SJSA1 (cell line): Measurements from ENCODE around the gene EPB41L4A. TPM values are rescaled to one million over a fixed set of nuclear protein-coding genes. Genes with fewer than 3 reads are reported as not detected.

Experiments
- DNase-seq, 2 experiments: peaks; one replicate each; pipeline ENCODE4 v3.0.0-alpha.2; 2015 to 2020; ENCODE audit warnings: low spot score in 2 of 2, low read depth in 1 of 2
- H3K27ac ChIP-seq: fragments of 250-450 bp; sonication (Bioruptor Pico); 2 replicates; pipeline ENCODE4 v1.5.1; 2020; ENCODE audit warnings: mild to moderate bottlenecking, moderate library complexity
- H3K27me3 ChIP-seq: fragments of 250-450 bp; sonication (Bioruptor Pico); replicated peaks from 2 replicates; pipeline ENCODE4 v1.5.1; 2020; ENCODE audit warnings: mild to moderate bottlenecking, moderate library complexity
- H3K36me3 ChIP-seq: fragments of 250-450 bp; sonication (Bioruptor Pico); 2 replicates; pipeline ENCODE4 v1.5.1; 2020; ENCODE audit warnings: mild to moderate bottlenecking
- H3K4me1 ChIP-seq: fragments of 250-450 bp; sonication (Bioruptor Pico); replicated peaks from 2 replicates; pipeline ENCODE4 v1.6.1; 2021; ENCODE audit warnings: mild to moderate bottlenecking
- H3K4me3 ChIP-seq: fragments of 250-450 bp; sonication (Bioruptor Pico); 2 replicates; pipeline ENCODE4 v1.5.1; 2020; ENCODE audit warnings: mild to moderate bottlenecking
- H3K9me3 ChIP-seq: fragments of 250-450 bp; sonication (Bioruptor Pico); replicated peaks from 2 replicates; pipeline ENCODE4 v1.5.1; 2020; ENCODE audit warnings: mild to moderate bottlenecking
- total RNA-seq: library from RNA; depleted of rRNA; stranded (reverse); fragments of >200 nt; shearing (Covaris generic); gene quantifications from 2 replicates; pipeline ENCODE4 v1.2.3, GENCODE V29; 2014

EPB41L4A gene
- total RNA-seq, 1 experiment from 2014 or later = 0.11 TPM

- no peaks in the 10 kb centered on the region for H3K4me1 ChIP-seq
- H3K36me3 ChIP-seq = no peaks in the 10 kb centered on the region
- H3K27ac ChIP-seq = no peak overlapping the region
- no peaks in the 10 kb centered on the region for H3K27me3 ChIP-seq
- no peak overlapping the region for H3K4me3 ChIP-seq
- H3K9me3 ChIP-seq = no peaks in the 10 kb centered on the region
- DNase-seq = no peak
Measured at GRCh38 chr5:112119508-112119907, 299.6 kb downstream of the EPB41L4A start.

- Histone ChIP-seq H3K4me1 (no peaks in the 10 kb centered on the region), H3K9me3 (no peaks in the 10 kb centered on the region), H3K27me3 (no peaks in the 10 kb centered on the region), H3K27ac (no peak overlapping the region), H3K4me3 (no peak overlapping the region), H3K36me3 (no peaks in the 10 kb centered on the region)
- no peak for DNase-seq
Measured at GRCh38 chr5:112117551-112117950, 301.5 kb downstream of the EPB41L4A start.

- Histone ChIP-seq H3K36me3 (no peaks in the 10 kb centered on the region), H3K27ac (no peak overlapping the region), H3K9me3 (no peaks in the 10 kb centered on the region), H3K4me1 (no peaks in the 10 kb centered on the region), H3K27me3 (no peaks in the 10 kb centered on the region), H3K4me3 (no peak overlapping the region)
- DNase-seq = no peak
Measured at GRCh38 chr5:112116371-112116770, 302.7 kb downstream of the EPB41L4A start.

- no peaks in the 10 kb centered on the region for H3K9me3 ChIP-seq
- no peak overlapping the region for H3K27ac ChIP-seq
- H3K4me1 ChIP-seq = no peaks in the 10 kb centered on the region
- no peak overlapping the region for H3K4me3 ChIP-seq
- no peak for DNase-seq
- H3K36me3 ChIP-seq = no peaks in the 10 kb centered on the region
- no peaks in the 10 kb centered on the region for H3K27me3 ChIP-seq
Measured at GRCh38 chr5:112113565-112113964, 305.5 kb downstream of the EPB41L4A start.
